Panc1 (cell line): Measurements from ENCODE around the gene FSTL4. TPM values are rescaled to one million over a fixed set of nuclear protein-coding genes. Genes with fewer than 3 reads are reported as not detected.

Experiments used
- ATAC-seq: fragments of 200-7000 bp; cut with Tn5 transposase; 2 replicates; pipeline ENCODE4 v1.9.1; 2020; ENCODE audit warnings: mild to moderate bottlenecking, moderate library complexity
- BruUV-seq: library from RNA; stranded (reverse); fragments of 400-500 nt; replicated peaks from 2 replicates; lab custom pipeline; 2021; lab: Mats Ljungman, UMichigan
- CTCF ChIA-PET: fragments of 300-600 bp; sonication (Branson Sonifier 250); formaldehyde crosslinking; loops from one replicate; lab custom pipeline; 2022; ENCODE audit warnings: antibody characterized with exemption; lab: Charles Lee
- POLR2A ChIA-PET: fragments of 300-600 bp; sonication (Branson Sonifier 250); formaldehyde crosslinking; loops from one replicate; lab custom pipeline; 2022; ENCODE audit warnings: antibody characterized with exemption; lab: Charles Lee
- DNase-seq: peaks from one replicate; pipeline ENCODE4 v3.0.0-alpha.2; 2010; ENCODE audit warnings: low read depth, low spot score
- H3K27ac ChIP-seq: 2 replicates; pipeline ENCODE4 v1.5.1; 2011; ENCODE audit warnings: mild to moderate bottlenecking, low read length, inconsistent platforms
- H3K27me3 ChIP-seq: fragments of 200-500 bp; sonication (Bioruptor generic); 2 replicates; pipeline ENCODE4 v1.6.0; 2014; ENCODE audit warnings: low read length, inconsistent platforms; ENCODE audit not compliant: control insufficient read depth, insufficient read depth
- H3K36me3 ChIP-seq: fragments of 200-500 bp; sonication (Bioruptor generic); 2 replicates; pipeline ENCODE4 v1.5.1; 2014; ENCODE audit warnings: inconsistent platforms, mild to moderate bottlenecking, low read length, moderate library complexity; ENCODE audit not compliant: control insufficient read depth, insufficient read depth
- H3K4me1 ChIP-seq: 2 replicates; pipeline ENCODE4 v1.5.1; 2011; ENCODE audit warnings: inconsistent platforms, mild to moderate bottlenecking, low read length, moderate library complexity; ENCODE audit not compliant: control insufficient read depth, insufficient read depth
- H3K4me3 ChIP-seq, 2 experiments: 2 replicates each; pipeline ENCODE4 v1.5.1; 2011 to 2012; ENCODE audit warnings: low read depth in 2 of 2, low read length in 2 of 2, mild to moderate bottlenecking in 2 of 2, inconsistent platforms in 1 of 2, moderate library complexity in 1 of 2
- H3K9me3 ChIP-seq: fragments of 200-500 bp; sonication (Bioruptor generic); 2 replicates; pipeline ENCODE4 v1.5.1; 2014; ENCODE audit warnings: low read depth, mild to moderate bottlenecking, inconsistent platforms, low read length, moderate library complexity; ENCODE audit not compliant: control insufficient read depth, insufficient read depth
- POLR2AphosphoS5 ChIP-seq: IDR thresholded peaks from 2 replicates; pipeline ENCODE4 v1.6.1; 2012; ENCODE audit warnings: mild to moderate bottlenecking, low read depth, low read length, moderate library complexity
- SIN3A ChIP-seq: IDR thresholded peaks from 2 replicates; pipeline ENCODE4 v1.6.1; 2012; ENCODE audit warnings: low read depth, mild to moderate bottlenecking, low read length, moderate library complexity, borderline replicate concordance; ENCODE audit not compliant: insufficient read depth
- TCF7L2 ChIP-seq: IDR thresholded peaks from 2 replicates; pipeline ENCODE4 v1.6.1; 2011; ENCODE audit warnings: mild to moderate bottlenecking, low read depth, low read length, inconsistent platforms
- in situ Hi-C: cut with HindIII; loops from 2 replicates; pipeline ENCODE4 v1.10.0; 2016; ENCODE audit warnings: low sequenced_read_pairs, low pct_unique_long_range_greater_than_20kb
- intact Hi-C: fragments of 100-400 bp; cut with micrococcal nuclease; formaldehyde crosslinking; loops from one replicate; pipeline ENCODE4 v1.10.0; 2022; ENCODE audit not compliant: unreplicated experiment
- total RNA-seq: library from RNA; stranded (reverse); gene quantifications from one replicate; pipeline ENCODE4 v1.2.1, GENCODE V29; 2021; ENCODE audit not compliant: unreplicated experiment
- TF ChIP-seq, protein P1 (sequence below): fragments of 450-650 bp; IDR thresholded peaks from 2 replicates; pipeline ENCODE4 v1.5.1; 2017; ENCODE audit warnings: mild to moderate bottlenecking
- TF ChIP-seq, protein P2 (sequence below), 2 experiments: IDR thresholded peaks; 2 replicates each; pipeline ENCODE4 v1.6.1; 2011 to 2012; ENCODE audit warnings: low read depth in 2 of 2, control low read depth in 1 of 2, low read length in 1 of 2, mild to moderate bottlenecking in 1 of 2, moderate library complexity in 1 of 2; ENCODE audit not compliant: insufficient read depth in 1 of 2

The FSTL4 gene
- total RNA-seq, 1 experiment from 2014 or later = 0.18 TPM

GRCh38 chr5:133420440-133421301 lies 191.7 kb downstream of the FSTL4 start:
- POLR2A ChIA-PET = no interaction called here
- intact Hi-C loops = loop anchor here (5.0 kb wide), 3 partner anchors 192 to 522 kb away; partner anchors contain the start of gene FSTL4

DNA sequence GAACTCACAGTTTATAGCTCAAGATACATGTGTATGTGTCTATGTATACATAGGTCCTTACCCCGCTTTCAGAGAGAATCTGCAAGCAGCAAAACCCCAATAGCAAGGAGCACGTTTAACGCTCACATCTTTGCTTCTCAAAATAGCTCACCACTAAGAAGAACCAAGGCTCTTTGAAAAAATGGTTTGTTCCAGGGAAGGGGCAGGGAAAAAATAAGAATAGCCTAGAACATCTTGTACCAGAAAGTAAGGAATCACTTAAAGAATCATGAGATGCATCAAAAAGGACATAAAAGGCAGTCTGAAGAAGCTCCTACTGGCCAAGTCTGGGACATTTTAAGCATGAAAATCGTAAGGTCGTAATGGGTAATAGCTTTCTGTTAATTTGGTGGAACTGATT lies 196.4 kb downstream of the FSTL4 start:
- no peaks in the 10 kb centered on the region for H3K9me3 ChIP-seq
- POLR2A ChIA-PET = no interaction called here
- ATAC-seq = no peak
- BruUV-seq = no TSS peak
- peaks cover 60% of the 10 kb centered on the region for H3K27me3 ChIP-seq
- no peaks in the 10 kb centered on the region for H3K4me1 ChIP-seq
- intact Hi-C loops = no loop called here
- no peaks in the 10 kb centered on the region for H3K36me3 ChIP-seq
- no peak overlapping the region for H3K27ac ChIP-seq
- DNase-seq = no peak
- no peak overlapping the region for H3K4me3 ChIP-seq
- in situ Hi-C loops = no loop called here
- CTCF ChIA-PET = no interaction called here
- TF ChIP-seq, protein P1, sequence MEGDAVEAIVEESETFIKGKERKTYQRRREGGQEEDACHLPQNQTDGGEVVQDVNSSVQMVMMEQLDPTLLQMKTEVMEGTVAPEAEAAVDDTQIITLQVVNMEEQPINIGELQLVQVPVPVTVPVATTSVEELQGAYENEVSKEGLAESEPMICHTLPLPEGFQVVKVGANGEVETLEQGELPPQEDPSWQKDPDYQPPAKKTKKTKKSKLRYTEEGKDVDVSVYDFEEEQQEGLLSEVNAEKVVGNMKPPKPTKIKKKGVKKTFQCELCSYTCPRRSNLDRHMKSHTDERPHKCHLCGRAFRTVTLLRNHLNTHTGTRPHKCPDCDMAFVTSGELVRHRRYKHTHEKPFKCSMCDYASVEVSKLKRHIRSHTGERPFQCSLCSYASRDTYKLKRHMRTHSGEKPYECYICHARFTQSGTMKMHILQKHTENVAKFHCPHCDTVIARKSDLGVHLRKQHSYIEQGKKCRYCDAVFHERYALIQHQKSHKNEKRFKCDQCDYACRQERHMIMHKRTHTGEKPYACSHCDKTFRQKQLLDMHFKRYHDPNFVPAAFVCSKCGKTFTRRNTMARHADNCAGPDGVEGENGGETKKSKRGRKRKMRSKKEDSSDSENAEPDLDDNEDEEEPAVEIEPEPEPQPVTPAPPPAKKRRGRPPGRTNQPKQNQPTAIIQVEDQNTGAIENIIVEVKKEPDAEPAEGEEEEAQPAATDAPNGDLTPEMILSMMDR = no peak
- TF ChIP-seq, protein P2, sequence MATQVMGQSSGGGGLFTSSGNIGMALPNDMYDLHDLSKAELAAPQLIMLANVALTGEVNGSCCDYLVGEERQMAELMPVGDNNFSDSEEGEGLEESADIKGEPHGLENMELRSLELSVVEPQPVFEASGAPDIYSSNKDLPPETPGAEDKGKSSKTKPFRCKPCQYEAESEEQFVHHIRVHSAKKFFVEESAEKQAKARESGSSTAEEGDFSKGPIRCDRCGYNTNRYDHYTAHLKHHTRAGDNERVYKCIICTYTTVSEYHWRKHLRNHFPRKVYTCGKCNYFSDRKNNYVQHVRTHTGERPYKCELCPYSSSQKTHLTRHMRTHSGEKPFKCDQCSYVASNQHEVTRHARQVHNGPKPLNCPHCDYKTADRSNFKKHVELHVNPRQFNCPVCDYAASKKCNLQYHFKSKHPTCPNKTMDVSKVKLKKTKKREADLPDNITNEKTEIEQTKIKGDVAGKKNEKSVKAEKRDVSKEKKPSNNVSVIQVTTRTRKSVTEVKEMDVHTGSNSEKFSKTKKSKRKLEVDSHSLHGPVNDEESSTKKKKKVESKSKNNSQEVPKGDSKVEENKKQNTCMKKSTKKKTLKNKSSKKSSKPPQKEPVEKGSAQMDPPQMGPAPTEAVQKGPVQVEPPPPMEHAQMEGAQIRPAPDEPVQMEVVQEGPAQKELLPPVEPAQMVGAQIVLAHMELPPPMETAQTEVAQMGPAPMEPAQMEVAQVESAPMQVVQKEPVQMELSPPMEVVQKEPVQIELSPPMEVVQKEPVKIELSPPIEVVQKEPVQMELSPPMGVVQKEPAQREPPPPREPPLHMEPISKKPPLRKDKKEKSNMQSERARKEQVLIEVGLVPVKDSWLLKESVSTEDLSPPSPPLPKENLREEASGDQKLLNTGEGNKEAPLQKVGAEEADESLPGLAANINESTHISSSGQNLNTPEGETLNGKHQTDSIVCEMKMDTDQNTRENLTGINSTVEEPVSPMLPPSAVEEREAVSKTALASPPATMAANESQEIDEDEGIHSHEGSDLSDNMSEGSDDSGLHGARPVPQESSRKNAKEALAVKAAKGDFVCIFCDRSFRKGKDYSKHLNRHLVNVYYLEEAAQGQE (IDR thresholded peaks at IDR 0.05; ENCODE audit: insufficient read depth in 1 of 2, low read depth in 2 of 2, low read length in 1 of 2) = no peak
- TF ChIP-seq SIN3A (no peak), TCF7L2 (no peak), POLR2AphosphoS5 (no peak)

More at GRCh38 chr5:133420440-133421301, 191.7 kb downstream of the FSTL4 start:
- no peak for ATAC-seq
- no peak for DNase-seq
- BruUV-seq = no TSS peak
- Histone ChIP-seq H3K27me3 (peaks cover 24% of the 10 kb centered on the region), H3K27ac (no peak overlapping the region), H3K4me3 (no peak overlapping the region), H3K36me3 (no peaks in the 10 kb centered on the region), H3K4me1 (no peaks in the 10 kb centered on the region), H3K9me3 (no peaks in the 10 kb centered on the region)
- CTCF ChIA-PET = interaction anchor here (0.6 kb wide), 1 partner anchor 67 kb away, joined by 3 read pairs; no protein-coding TSS in a partner anchor
- in situ Hi-C loops = no loop called here
- TF ChIP-seq, protein P2 (IDR thresholded peaks at IDR 0.05; ENCODE audit: insufficient read depth in 1 of 2, low read depth in 2 of 2, low read length in 1 of 2) = no peak
- TF ChIP-seq POLR2AphosphoS5 (no peak), TCF7L2 (no peak), SIN3A (no peak)
- TF ChIP-seq, protein P1 = no peak
